Kidney epithelial cell (primary cell): ENCODE data around the gene MAP2K6. TPM values are rescaled to one million over a fixed set of nuclear protein-coding genes. Genes with fewer than 3 reads are reported as not detected.

Experiments
- DNase-seq: peaks from one replicate; pipeline ENCODE4 v3.0.0-alpha.2; 2010; ENCODE audit warnings: low read depth
- H3K27me3 ChIP-seq: 2 replicates; pipeline ENCODE4 v1.6.0; 2011; ENCODE audit warnings: low read length; ENCODE audit not compliant: control insufficient read depth, insufficient read depth
- H3K36me3 ChIP-seq: 2 replicates; pipeline ENCODE4 v1.5.1; 2011; ENCODE audit warnings: low read length; ENCODE audit not compliant: control insufficient read depth, insufficient read depth
- H3K4me3 ChIP-seq: 2 replicates; pipeline ENCODE4 v1.5.1; 2011; ENCODE audit warnings: low read depth, mild to moderate bottlenecking, control low read depth, low read length
- CTCF ChIP-seq: IDR thresholded peaks from 2 replicates; pipeline ENCODE4 v1.5.1; 2011; ENCODE audit warnings: mild to moderate bottlenecking, moderate library complexity, low read length, control low read depth, inconsistent platforms; ENCODE audit not compliant: insufficient read depth, poor library complexity, severe bottlenecking
- total RNA-seq: library from RNA; depleted of rRNA; stranded (reverse); fragments of >200 nt; gene quantifications from 2 replicates; pipeline ENCODE4 v1.2.3, GENCODE V29; 2015

Gene MAP2K6
- total RNA-seq, 1 donor from 2014 or later, result 2.2 TPM

- H3K4me3 ChIP-seq, result no peak overlapping the region
These were observed 3.3 kb downstream of the MAP2K6 start for GRCh38 chr17:69417545-69418483.

GRCh38 chr17:69418535-69418934 is 4.0 kb downstream of the MAP2K6 start:
- Histone ChIP-seq H3K36me3 (no peaks in the 10 kb centered on the region), H3K27me3 (no peaks in the 10 kb centered on the region), H3K4me3 (no peak overlapping the region)
- TF ChIP-seq CTCF, result no peak
- DNase-seq, result no peak

More at GRCh38 chr17:69417545-69418483, 3.3 kb downstream of the MAP2K6 start:
- TF ChIP-seq CTCF, result no peak
- no peak for DNase-seq
- H3K27me3 ChIP-seq, result no peaks in the 10 kb centered on the region
- no peaks in the 10 kb centered on the region for H3K36me3 ChIP-seq

GRCh38 chr17:69423450-69423849 is 9.0 kb downstream of the MAP2K6 start:
- Histone ChIP-seq H3K4me3 (no peak overlapping the region), H3K36me3 (no peaks in the 10 kb centered on the region), H3K27me3 (no peaks in the 10 kb centered on the region)
- TF ChIP-seq CTCF, result no peak
- DNase-seq, result no peak

- H3K4me3 ChIP-seq, result no peak overlapping the region
- TF ChIP-seq CTCF, result no peak
- no peaks in the 10 kb centered on the region for H3K36me3 ChIP-seq
- DNase-seq, result no peak
- H3K27me3 ChIP-seq, result no peaks in the 10 kb centered on the region
These were observed 10.0 kb downstream of the MAP2K6 start for GRCh38 chr17:69424287-69425041.

- Histone ChIP-seq H3K4me3 (no peak overlapping the region), H3K27me3 (no peaks in the 10 kb centered on the region), H3K36me3 (no peaks in the 10 kb centered on the region)
- DNase-seq, result no peak
- no peak for TF ChIP-seq CTCF
These were observed 11.5 kb downstream of the MAP2K6 start for GRCh38 chr17:69425978-69426377.
